GM21786 (cell line): ENCODE results near the gene ENDOD1.

Experiments
- ATAC-seq: cut with Tn5 transposase; IDR thresholded peaks from one replicate; pipeline ENCODE4 v1.9.1; 2021; ENCODE audit not compliant: unreplicated experiment

Gene ENDOD1

DNA sequence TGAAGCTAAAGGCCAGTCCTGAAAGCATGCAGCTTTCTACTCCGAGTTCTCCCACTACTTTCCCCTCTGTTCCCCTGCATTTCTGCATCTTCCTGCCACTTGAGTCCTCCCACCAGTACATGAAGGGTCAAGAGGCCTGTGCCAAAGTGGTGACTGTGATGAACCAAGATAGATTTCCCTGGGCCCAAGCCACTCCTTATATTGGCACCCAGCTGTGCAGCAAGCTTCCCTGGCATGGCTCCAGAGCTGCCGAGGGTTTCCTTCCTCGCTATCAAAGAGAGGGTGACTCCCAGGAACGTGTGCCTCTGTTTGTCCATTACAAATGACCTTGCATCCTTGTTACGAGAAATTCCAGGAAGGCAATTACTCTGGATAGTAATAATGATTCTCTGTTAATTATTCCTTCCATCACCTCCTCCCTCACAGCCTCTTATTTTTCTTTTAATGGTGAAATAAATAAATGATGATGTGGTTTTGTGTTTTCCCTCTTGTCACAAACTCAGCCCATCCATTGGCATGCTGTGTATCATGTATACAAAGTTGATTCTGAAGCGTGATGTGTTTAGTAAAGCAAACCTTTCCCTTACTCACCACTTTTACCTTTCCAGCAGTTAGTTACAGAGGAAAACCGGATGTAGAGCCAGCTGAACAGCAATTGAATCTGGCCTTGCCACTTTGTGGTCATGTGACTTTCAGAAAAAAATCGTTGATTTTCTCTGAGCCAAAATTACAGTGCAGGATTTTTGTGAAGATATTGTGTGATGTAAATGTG is 14.7 kb upstream of the ENDOD1 start:
- ATAC-seq: no peak

DNA sequence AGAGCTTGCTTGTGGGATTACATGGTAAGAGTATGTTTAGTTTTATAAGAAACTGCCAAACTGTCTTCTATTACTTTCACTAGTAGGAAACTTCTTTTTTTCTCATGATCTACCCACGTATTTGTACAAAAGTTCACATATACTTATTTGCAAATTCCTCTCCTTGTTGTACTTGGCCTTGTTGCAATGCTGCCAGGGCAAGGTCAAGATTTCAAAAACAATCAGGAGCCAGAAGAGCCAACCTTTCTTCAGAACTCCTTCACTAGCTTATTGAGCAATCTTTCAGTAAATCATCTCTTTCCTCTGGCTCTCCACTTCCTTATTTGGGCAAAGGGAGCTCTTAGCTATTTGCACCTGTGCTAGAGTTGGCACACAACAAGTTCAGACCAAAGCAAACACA is 13.2 kb upstream of the ENDOD1 start:
- peak; percentile 62 for ATAC-seq

DNA sequence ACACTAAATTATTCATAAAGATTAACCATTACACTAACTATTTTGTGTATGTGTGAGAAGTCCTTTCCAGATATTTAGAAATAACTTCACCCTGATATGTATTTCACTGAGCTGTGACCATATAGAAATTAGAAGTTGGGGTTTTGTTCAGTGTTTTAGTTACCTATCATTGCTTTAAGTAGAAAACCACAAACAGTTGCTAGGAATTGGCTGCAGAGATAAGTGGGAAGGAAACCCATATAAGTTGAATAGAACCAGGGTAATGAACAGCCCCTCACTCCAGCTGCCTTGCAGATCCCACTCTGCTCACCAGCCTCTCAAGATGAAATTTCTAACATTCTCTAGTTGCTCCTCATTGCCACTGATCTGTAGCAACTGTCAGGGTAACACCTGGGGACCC is 12.7 kb upstream of the ENDOD1 start:
- ATAC-seq: no peak

DNA sequence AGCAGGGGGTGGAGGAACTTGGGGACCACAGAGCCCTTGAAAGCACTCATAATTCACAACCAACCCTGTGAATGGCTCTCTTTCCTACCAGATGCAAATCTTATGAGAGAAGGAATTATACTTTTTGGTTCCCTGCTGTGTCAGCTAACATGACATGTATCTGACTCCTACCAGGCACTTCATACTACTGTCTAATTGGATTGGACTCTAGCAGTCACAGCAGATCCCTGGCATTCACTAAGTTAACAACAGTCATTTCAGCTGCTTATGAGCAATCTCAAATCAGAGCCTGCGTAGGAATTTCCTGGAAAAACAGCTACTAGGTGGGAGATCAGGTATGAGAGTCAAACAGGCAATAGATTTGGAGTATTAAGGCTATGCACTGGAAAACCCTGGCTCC is 11.1 kb upstream of the ENDOD1 start:
- ATAC-seq: no peak

DNA sequence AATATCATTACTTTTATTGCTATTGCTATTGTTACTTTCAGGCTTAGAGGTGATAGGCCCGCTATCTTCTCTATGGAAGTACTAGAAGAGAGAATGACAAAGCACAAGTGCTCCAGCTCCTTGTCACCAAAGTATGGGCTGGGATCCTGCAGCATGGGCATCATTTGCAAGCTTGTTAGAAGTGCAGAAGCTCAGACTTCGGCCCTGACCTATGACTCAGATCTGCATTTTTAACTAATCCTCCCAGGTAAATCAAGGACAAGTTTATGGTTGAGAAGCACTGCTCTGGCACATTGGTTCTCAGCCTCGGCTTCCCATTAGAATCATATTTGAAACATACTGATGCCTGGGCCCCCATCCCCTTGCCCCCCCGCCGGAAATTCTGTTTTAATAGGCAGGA is 8.6 kb upstream of the ENDOD1 start:
- no peak for ATAC-seq

DNA sequence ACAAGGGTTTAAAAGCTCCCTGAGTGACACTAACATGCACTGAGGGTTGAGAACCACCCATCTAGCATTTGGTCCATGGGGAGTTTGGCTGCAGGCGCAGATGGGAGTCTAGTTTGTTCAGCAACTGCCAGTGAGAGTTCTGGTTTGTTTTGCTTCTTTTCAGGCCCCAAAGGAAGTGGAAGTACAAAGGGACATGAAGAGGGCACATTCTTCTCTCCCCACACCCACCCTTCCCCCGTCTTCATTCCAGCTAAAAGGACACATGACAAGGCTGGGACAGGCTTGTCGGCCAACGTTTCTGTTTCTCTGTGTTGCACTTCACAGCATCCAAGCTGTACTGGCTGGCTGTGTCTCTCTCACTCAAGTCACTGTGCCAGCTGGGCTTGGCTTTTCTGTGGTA is 8.2 kb upstream of the ENDOD1 start:
- no peak for ATAC-seq

DNA sequence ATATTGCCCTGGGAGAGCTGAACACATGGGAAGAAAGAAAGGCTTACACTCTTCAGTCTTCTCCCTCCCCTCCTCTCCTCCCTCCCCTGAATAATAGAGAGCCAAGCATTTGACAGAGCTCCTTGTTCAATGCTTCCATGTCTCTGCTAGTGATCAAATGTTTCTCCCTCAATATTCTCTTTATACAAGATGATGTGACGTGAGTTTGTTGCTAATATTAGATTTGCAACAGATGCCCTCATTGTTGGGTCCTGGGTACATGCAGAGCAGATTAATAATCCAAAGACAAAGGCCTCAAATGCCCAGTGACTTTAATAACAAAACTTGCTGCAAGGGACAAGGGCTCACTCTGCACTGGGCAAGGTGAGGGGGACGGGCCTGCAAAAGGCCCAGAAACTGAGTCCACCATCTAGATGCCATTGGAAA is 7.1 kb upstream of the ENDOD1 start:
- no peak for ATAC-seq

DNA sequence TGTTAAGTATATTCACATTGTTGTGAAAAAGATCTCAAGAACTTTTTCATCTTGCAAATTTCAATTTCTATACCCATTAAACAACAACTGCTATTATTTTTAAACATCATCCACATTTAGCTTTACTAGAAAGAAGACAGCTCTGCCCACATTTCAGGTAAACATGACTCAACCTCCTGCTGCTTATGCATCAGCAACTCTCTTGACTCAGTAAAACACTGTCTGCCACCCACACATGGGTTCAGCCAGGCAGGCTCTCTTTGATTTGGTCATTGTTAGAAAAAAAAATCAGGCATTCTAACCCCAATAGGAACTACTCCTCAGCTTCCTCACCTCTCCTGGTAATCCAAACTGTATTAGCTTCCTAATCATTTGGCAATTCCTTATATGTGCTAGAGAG is 5.1 kb upstream of the ENDOD1 start:
- ATAC-seq: peak; percentile 35

DNA sequence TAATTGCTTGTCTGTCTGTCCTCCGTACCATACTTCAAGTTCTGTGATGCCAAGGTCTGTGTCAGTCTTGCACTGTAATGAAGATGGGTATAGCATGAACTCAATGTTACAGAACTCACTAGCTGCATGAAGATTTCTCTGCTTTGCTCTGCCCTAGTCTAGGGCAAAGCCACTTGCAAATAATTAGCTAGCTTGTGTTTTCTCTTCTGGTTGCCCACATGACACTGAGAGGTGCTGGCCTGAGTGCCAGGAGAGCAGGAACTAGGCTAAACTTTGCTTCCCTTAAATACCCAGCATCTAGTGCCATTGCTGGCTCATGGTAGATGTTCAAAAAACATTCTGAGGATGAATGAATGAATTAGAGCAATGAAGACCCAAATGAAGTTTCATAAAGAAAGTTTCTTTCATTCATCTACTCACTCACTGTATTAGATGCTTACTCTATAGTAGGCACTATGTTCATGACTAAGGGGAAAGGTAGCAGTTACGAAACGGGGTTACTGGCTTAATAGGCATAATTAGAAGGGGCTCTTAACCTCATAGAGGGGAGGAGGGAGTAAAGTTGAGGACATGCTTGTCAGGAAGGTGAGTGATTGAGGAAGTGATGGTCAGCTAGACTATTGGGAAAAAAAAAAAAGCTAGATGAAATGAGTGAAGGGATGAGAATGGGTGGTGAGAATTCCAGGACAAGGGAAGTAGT is 4.4 kb upstream of the ENDOD1 start:
- ATAC-seq: peak; percentile 27

DNA sequence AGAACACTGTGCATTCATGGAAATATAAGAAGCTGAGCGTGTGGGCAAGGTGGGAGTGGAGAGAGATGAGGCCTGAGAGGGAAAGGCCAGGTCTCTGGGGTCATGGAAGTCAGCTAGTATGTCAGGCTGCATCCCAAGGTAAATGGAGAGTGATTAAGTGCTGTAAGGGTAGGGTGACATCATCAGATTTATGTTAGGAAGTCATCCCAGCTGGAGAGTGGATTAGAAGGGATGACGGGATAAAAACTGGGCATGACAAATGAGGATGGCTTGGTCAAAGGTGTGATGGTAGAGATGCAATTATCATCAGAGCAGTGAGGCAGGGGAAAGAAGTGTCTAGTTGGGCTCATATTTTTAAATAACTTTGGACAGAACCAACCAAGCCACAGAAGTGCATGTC is 3.5 kb upstream of the ENDOD1 start:
- ATAC-seq: no peak

DNA sequence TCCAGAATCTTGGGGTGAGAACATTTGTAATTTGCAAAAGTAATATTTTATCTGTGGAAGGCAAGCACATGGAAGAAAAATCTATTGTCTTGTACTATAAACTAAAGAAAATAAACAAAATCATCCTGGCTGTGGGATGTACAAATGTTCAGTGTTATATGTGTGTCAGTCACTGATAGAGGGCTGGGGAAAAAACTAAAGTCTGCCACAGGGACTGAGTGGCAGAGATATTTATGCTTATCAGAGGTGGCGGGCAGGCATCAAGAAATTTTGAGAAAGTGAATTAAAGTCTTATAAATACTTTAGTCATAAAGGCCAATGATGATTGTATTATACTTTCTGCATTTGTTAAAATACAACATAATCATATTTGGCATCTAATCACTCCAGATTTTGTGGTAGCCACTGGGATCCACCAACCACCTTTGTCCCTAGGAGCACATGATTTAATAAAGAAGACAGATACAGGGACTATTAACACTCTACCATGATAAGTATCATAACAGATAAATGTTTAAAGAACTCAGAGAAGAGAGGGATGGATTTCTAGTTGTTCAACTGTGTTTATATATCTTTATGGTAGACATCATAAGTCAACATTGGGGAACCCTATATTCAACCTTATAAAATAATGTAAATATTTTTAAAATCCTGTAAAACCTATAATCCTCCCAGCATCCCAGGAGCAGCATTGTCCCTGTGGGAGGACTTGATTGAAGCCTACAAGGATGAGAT is 2.6 kb upstream of the ENDOD1 start:
- no peak for ATAC-seq

DNA sequence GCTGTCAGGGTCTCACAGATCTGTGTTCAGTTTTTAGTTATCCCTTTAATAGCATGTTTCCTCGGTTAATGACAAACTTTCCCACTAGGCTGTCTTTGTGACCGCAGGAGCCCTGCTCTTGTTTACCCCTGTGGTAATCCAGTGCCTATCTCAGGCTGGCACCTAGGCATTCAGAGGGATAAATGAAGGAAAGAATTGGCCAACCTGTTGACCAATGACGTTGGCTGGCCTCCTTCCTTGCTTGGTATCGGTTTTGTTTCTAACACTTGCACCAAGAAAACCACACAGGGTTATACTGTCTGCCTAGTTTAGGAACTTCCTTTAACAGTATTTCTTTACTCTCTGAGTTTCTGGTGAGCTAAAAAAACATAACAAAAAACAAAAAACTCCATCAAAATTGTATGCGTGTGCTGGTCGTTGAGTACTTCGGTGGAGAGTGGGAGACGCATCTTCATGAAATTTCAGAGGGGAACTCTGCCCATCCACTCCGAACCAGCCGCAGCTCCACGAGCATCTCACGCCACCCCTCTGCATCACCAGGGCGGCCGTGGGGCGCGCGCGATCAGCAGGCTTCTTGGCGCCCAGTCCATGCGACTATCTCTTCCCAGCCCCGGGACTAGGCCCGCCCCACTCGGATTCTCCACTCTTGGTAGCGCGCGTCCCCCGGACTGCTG is 563 bp upstream of the ENDOD1 start:
- peak; percentile 39 for ATAC-seq

DNA sequence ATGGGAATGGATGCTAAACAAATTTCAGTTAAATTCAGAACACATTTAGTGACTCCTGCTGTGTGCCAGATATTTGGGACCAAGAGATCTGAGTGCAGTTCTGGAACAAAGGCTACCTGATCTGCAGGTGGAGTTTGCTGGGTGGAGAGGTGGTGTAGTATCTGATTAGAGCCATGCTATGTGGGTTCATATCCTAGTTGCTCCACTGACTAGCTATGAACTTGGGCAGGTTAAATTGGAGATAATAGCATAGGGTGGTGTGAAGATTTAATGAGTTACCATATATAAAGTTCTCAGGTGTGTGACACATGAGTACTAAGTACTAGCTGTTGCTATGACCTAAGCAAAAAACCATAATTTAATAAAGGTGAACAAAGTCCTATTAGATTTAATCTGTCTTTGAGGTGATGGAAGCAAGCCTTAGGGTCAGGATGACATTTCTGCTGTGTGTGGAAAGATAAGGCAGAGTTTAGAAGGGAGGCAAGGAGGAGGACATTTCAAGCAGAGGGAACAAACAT is 2.1 kb downstream of the ENDOD1 start:
- ATAC-seq: no peak

DNA sequence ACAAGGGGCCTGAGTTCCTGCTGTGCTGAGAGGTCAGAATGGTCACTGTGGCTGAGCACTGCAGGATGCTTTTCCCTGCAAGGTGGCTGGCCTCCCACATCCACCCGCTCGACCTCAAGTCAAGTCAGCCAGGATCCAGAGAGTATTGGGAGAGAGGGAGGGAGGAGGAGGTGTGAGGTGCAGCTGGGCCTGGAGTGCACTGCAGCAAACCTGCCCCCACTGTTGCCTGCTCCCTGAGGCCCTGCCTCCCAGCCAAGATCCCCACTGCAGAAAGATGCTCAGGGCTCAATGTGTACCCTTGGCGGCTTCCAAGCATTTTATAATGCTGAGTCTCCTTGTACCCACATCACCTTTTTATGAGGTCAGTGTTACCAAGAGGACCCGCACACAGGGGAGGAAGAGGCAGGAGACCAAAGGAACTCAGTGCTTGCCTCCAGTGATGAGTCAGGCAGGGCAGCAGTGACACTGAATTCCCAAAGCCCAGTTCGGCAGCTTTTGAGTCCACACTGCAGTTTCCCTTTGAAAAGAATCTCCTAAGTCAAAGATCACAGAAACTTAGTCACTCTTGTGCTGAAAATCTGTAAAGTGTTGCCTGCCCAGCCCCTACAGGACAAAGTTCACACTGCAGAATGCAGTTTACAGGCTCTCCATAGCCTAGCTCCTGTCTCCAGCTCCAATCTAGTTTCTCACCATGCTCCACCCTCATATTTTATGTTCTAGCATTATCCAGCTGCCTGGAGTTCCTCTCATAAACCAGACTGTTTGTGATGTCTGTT is 3.1 kb downstream of the ENDOD1 start:
- ATAC-seq: no peak

DNA sequence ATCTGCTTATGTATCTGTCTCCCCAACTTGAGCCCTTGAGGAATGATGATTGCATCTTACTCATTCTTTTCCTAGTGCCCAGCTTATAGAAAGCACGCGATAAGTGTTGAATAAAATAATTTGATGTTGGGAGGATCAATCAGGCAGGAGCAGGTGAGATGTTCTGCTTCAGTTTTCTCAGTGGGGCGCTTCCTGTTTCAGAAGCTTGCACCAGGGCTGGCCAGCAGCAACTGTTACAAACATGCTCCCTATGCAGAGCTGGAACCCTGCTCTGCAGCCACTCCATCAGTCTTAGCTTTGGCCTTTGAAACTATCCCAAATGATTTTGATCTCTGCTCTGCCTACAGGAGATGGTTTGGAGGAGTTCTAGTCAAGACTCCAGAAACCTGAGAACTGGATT is 3.9 kb downstream of the ENDOD1 start:
- peak; percentile 15 for ATAC-seq

DNA sequence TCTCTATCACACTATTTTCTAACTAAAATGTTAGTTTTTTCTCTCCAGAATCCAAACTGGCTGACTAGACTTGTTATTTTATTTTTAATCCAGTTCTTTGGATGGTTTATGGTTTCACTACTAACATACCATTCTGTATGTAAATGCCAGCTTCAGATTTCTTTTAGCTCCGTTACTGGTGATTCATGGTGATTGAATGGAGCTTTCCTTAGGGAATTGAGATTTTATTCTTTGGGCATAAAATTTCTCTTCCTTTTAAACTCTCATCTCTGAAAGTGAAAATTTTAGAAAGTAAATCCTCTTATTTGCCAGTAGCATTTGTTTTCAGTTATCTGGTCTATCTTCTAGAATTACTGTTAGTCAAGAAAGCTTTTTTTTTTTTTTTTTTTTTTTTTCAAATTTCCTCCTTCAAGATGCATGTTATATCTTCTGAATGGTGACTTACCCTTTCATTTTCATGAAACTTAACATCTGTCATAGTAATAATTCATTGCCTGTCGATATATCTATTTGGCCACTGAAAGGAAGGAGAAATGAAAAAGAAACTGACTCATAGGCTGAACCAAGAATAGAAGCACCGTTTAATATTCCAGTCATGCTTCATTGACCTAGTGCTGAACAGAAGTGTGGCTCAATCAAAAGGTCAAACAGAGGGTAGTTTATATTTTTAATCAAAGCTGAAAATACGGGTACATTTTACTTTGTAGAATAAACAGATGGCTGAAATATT is 6.4 kb downstream of the ENDOD1 start:
- peak; percentile 84 for ATAC-seq

DNA sequence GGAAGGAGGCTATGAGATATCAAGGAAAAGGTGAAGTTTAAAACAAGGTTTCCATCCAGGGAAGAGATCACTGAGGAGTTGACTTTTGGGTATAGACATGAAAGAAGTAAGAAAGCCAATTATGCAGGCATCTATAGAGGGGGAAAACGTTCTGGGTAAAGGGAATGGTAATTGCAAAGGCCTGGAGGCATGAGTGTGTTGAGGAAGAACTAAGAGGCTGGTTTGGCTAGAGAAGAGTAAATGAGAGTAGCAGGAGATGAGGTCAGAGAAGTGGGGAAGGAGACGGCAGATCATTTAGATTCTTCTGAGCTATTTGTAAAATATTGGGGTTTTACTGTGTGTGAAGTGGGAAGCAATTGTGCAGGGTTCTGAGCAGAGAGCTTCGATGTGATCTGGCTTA is 7.6 kb downstream of the ENDOD1 start:
- no peak for ATAC-seq

DNA sequence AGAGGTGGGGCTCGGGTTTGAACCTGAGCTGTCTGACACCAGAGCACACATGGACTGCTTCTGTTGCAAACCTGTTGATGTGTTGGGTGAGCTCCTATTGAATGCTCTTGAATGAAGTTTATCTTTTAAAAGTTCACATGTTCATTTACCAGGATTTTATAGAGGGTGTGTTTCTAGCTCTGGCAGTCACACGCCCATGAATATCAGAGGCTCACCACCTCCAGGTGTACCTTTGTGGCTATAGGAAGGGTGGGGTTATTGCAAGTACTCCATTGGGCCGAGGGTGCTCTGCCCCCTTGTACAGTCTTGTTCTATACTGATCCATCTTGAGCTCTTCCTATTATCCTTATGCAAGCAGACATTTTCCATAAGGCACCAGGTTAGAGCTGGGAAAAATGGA is 9.2 kb downstream of the ENDOD1 start:
- no peak for ATAC-seq

DNA sequence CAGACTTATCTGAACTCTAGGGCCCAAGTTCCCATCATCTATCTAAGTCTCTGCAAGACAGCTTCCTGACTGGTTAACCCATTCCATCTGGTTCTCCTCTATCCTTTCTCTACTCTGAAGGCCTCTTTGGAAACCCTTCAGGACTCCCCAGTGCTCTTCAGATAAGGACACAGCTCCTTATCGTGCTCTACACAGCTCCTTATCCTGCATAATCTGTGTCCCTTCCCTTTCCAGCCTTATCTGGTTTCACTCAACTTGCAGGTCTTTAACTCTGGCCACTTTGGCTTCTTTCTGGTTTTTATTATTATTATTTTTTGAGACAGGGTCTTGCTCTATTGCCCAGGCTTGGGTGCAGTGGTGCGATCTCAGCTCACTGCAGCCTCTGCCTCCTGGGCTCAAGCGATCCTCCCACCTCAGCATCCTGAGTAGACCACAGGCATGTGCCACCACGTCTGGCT is 10.6 kb downstream of the ENDOD1 start:
- no peak for ATAC-seq
